Lower leg skin (tissue), 3 donors: Measurements from ENCODE around the gene MRGPRG.

Experiments used
- POLR2A ChIP-seq, 2 donors: fragments of 450-650 bp; IDR thresholded peaks; one replicate each; pipeline ENCODE4 v1.6.1; 2016 to 2017; ENCODE audit warnings: antibody characterized with exemption in 2 of 2, mild to moderate bottlenecking in 1 of 2, moderate library complexity in 1 of 2
- TF ChIP-seq, protein P1 (sequence below), 3 donors: fragments of 450-650 bp; IDR thresholded peaks; one replicate each; pipeline ENCODE4 v1.5.1; 2016; ENCODE audit warnings: antibody characterized with exemption in 3 of 3, mild to moderate bottlenecking in 3 of 3, moderate library complexity in 2 of 3

- TF ChIP-seq, protein P1, sequence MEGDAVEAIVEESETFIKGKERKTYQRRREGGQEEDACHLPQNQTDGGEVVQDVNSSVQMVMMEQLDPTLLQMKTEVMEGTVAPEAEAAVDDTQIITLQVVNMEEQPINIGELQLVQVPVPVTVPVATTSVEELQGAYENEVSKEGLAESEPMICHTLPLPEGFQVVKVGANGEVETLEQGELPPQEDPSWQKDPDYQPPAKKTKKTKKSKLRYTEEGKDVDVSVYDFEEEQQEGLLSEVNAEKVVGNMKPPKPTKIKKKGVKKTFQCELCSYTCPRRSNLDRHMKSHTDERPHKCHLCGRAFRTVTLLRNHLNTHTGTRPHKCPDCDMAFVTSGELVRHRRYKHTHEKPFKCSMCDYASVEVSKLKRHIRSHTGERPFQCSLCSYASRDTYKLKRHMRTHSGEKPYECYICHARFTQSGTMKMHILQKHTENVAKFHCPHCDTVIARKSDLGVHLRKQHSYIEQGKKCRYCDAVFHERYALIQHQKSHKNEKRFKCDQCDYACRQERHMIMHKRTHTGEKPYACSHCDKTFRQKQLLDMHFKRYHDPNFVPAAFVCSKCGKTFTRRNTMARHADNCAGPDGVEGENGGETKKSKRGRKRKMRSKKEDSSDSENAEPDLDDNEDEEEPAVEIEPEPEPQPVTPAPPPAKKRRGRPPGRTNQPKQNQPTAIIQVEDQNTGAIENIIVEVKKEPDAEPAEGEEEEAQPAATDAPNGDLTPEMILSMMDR (IDR thresholded peaks at IDR 0.05): no peak
- no peak for TF ChIP-seq POLR2A (IDR thresholded peaks at IDR 0.05)
Observed at GRCh38 chr11:3197878-3198528, 20.6 kb downstream of the MRGPRG start.
